GM18511 (cell line): ENCODE data around the gene SARS1.
"Not testable (repeated sequence)": the region's sequence is repeated elsewhere in the genome, so short reads cannot be mapped to it uniquely, and the experiment has no call there.

Experiments
- ATAC-seq: cut with Tn5 transposase; IDR thresholded peaks from one replicate; pipeline ENCODE4 v1.9.1; 2021; ENCODE audit warnings: mild to moderate bottlenecking, moderate library complexity; ENCODE audit not compliant: unreplicated experiment

SARS1 gene, protein sequence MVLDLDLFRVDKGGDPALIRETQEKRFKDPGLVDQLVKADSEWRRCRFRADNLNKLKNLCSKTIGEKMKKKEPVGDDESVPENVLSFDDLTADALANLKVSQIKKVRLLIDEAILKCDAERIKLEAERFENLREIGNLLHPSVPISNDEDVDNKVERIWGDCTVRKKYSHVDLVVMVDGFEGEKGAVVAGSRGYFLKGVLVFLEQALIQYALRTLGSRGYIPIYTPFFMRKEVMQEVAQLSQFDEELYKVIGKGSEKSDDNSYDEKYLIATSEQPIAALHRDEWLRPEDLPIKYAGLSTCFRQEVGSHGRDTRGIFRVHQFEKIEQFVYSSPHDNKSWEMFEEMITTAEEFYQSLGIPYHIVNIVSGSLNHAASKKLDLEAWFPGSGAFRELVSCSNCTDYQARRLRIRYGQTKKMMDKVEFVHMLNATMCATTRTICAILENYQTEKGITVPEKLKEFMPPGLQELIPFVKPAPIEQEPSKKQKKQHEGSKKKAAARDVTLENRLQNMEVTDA

DNA sequence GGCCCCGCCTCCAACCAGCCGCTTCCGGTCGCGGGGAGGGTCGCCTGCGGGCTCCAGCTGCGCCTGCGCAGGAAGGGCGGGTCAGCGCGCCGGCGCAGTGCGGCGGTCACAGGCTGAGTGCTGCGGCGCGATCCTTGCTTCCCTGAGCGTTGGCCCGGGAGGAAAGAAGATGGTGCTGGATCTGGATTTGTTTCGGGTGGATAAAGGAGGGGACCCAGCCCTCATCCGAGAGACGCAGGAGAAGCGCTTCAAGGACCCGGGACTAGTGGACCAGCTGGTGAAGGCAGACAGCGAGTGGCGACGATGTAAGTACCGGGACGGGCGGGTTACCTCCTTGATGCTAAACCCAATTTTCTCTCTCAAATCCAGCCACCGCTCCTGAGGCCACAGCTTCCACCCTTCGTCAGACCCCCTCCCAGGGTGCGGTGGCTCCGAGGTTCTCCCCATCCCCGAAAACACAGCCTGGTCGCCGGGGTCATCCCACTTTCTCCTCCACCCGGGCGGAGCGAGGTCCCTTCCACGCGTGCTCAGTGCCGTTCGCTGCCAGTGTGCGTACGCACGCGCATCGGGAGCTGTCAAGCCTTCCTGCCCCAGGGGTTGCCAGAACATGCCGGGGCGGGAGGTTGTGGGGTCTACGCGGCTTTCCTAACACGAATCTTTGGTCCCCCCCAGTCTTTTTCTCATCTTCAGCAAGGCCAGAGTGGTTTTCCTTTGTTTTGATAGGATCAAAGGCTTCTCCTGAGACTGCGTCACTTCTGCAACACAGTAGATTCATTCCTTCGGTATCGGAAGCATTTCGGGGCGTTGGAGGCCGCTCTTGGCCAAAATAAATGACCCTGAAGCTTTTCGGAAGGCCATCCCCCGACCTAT is at the start of gene SARS1:
SARS1 (plus strand) TSS at position 95 of the 870 bp plus-strand sequence; CDS start at position 170, 75 bp downstream.
- peak; percentile 85 for ATAC-seq

DNA sequence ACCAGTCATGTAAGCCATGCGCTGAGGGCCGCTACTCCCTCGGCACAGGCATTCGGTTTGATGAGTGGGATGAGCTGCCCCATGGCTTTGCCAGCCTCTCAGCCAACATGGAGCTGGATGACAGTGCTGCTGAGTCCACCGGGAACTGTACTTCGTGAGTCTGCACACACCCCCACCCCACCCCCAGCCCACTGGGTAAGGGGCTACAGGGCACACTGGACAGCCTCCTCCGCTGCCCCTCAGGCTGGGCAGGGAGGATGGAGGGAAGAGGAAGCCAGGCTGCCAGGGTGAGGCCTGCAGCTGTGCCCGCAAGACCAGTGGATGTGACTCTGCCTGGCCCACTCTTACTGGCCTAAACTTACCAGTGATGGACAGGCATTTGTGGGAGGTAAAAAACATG is 49.2 kb upstream of the SARS1 start:
- ATAC-seq: no peak

DNA sequence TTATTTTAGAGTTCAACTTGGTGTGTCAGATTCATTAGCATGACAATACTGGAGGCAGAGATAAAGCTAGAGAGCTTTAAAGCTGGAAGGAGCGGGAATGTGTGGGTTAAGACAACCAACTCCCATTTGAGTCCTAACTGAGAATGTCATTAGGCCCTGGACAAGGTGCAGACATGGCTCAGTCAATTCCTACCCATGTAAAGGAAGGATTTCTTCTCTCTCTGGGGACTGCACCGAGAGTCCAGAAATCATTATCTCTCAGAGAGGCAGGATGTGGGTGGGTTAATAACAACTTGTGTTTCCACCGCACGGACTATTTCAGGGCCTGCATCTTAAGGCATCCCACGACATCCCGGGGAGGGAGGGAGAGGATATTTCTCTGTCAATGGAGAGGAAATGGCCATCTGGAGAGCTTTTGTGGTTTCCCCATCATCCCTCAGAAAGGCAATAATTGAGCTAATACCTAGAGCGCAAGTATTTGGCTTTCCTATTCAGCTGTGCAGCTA is 46.7 kb upstream of the SARS1 start:
- no peak for ATAC-seq

DNA sequence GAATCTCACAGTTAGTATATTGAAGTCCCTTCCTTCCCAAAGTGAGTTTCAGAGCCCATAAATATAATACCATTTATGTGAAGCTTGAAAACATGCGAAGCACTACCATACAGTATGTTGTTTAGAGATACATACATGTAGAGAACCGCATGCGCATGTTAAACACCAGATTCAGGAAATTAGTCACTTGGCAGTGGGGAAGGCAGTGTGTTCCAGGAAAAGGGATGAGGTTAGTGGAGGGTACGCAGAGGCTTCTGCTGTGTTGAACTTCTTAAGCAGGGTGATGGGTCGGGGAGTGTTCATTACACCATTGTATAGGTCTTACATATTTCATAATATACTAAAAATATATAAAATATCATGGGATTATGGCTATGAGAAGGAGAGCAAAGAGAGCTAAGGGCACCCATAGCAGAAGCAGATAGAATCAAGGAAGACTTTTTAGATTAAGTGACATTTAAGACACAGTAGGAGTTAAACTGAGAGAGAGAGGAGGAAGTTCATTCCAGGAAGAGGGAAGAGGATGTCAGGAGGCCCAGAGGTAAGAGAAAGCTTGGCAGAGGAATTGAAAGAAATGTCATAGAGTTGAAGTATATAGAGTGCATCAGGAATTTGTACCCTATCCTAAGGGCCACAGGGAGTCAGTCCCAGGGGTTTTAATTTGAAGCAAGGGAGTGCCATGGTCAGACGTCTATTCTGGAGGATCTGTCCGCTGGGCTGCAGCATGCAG is 43.5 kb upstream of the SARS1 start:
- no peak for ATAC-seq

DNA sequence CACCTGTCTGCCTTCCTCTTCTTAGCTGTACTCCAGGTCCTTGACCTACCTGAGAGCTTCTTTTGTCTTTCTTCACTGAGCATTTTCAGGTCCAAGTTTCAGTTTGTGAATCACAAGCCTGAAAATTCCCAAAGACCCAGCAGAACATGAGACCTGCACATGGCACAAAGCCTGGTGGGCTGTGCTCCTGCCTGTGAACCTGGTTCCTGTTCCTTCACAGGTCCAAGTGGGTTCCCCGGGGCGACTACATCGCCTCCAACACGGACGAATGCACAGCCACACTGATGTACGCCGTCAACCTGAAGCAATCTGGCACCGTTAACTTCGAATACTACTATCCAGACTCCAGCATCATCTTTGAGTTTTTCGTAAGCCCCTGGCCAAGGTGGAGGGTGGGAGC is 42.1 kb upstream of the SARS1 start:
- ATAC-seq: no peak

DNA sequence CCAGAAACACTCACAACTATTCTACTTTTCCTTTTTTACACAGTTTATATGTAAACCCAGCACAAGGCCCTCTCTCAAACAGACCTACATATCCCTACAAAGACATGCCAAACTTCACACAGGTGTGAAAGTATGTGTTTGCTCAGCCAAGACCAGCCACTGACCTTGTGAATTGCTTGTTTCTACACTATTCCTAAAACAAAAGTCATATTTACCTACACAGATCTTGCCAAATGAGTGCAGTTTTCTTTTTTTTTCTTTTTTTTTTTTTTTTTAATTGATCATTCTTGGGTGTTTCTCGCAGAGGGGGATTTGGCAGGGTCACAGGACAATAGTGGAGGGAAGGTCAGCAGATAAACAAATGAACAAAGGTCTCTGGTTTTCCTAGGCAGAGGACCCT is 37.4 kb upstream of the SARS1 start:
- not testable (repeated sequence) for ATAC-seq

DNA sequence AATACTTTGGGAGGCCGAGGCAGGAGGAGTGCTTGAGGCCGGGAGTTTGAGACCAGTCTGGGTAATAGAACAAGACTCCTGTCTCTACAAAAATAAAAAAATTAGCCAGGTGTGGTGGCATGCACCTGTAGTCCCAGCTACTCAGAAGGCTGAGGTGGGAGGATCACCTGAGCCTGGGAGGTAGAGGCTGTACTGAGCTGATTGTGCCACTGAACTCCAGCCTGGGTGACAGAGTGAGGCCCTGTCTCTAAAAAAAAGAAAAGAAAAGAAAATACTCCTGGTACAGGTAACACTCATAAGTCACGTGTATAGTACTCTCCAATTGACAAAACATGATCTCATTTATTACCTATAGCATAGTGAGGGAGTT is 33.0 kb upstream of the SARS1 start:
- not testable (repeated sequence) for ATAC-seq

DNA sequence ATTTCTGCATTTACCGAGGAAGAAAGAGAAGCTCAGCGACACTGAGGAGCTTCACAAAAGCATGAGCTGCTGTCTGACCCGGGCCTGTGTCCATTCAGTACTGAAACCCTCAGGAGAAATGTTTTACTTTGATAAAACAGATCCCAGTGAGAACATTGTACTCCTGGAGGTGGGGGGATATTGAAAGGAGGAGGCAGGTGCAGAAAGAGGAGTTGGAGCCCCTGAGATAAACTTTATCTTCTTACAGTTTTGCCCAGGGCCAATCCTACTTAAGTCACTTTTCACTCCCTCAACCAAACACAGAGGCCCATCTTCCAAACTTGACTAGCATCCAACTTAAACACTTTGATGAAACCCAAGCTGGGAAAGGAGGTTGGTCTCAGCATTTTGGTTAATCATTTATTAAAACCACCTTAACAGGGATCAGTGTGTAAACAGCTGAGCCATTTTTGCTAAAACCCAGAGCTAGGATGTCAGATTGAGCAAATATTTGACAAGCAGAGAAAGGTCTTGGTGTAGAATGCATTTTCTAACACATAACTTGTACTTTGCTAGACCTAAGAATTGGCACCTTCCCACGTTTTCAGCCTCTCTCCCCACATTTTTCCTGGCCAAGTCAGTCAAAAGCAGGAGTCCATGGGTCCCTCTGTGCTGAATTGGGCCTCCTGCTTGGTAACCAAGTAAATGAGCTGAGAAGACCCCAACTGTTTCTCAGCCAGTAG is 32.5 kb upstream of the SARS1 start:
- no peak for ATAC-seq

DNA sequence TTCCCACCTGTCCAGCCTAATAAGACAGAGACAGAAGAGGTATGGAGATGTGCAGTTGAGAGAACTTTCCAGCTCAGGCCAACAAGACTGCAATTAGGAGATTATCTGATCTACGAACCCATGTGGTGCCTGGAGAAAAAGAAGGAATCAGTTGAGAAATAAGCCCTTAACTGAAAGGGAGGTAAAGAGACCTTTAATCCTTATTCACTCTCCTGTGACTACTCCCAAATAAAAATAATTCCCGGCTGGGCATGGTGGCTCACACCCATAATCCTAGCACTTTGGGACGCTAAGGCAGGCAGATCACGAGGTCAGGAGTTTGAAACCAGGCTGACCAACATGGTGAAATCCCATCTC is 31.9 kb upstream of the SARS1 start:
- no peak for ATAC-seq

DNA sequence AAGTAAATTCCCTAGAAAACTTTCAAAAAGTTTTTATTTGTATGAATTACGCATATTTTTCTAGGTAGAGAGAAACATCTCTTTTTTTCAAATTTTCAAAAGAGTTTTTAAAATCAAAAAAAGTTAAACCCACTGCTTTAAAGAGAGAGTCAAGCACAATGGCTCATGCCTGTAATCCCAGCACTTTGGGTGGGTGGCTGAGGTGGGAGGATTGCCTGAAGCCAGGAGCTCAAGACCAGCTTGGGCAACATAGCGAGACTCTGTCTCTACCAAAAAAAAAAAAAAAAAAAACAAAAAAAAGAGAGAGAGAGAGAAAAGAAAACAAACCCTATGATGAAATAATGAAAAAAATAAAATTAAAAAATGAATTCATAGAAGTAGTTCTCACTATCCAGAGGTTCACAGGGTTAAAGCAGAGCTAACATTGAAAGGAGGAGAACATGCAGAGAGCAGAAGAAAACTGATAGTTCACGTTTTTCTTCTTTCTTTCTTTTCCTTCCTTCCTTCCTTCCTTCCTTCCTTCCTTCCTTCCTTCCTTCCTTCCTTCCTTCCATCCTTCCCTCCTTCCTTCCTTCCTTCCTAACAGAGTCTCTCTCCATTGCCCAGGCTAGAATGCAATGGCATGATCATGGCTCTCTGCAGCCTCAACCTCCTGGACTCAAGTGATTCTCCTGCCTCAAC is 30.5 kb upstream of the SARS1 start:
- ATAC-seq: no peak

DNA sequence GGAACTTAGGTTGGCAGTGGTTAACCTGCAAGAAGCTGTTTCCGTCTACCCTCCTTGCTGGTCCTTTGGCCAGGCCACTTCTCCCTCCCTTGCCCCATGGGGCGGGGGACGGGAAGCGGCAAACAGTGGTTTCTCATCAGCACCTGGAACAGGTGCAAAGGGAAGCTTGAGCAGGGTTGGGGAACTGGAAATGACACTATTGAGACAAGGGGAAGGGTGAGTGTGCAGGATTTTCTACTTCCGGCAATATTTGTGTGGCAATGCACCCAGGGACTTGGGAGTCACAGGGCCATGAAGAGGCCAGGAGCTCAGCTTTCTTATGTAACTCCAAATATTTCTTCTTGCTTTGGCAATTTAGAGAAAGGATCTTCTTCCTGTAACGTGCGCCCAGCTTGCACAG is 29.0 kb upstream of the SARS1 start:
- no peak for ATAC-seq

DNA sequence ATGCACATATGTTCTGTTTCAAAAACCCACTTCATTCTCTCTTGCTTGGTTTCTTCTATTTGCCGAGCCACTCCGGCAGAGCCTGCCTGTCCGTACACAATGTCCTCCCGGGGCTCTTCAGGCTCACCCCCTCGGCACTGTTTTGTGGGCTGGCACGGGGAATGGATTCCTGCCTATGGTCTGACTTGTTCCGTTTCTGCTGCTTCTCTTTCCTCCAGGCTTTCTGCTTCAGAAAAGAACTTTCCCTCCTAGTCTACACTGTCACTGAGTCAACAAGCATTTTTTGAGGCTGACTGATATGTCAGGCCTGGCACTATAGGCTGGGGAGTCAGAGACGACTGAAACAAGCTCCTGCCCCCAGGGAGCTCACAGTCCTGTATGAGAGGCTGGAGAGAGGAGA is 28.4 kb upstream of the SARS1 start:
- ATAC-seq: no peak

DNA sequence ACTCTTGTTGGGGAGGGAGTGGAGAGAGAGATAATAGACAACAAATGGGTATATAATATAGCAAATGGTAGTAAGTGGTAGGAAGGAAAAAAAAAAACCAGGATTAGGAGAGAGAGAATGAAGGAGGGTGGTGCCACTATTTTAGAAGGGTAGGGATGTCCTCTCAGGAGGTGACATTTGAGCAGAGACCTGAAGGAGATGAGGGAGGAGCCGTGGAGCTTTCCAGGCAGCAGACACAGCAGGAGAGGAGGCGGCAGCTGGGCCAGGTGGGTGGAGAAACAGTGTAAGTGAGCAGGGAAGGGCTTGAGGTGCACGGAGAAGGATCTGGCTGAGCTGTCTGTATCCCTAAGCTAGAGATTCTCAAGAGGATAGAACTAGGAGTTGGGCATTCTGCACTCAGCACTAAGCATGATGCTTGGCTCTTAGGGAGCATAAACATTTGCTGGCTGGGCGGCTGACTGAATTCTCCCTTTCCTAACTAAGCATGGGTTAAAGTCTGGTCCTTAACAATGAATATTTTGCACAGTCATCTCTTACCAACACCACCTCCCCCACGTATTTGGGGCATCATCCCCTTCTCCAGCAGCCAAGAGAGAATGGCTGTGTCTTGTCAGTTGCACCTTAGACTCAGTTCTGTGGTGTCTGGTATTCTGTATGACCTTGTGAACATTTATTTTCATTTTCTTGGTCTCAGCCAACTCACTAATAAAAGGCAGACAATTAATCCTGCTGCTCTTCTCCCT is 27.6 kb upstream of the SARS1 start:
- no peak for ATAC-seq

DNA sequence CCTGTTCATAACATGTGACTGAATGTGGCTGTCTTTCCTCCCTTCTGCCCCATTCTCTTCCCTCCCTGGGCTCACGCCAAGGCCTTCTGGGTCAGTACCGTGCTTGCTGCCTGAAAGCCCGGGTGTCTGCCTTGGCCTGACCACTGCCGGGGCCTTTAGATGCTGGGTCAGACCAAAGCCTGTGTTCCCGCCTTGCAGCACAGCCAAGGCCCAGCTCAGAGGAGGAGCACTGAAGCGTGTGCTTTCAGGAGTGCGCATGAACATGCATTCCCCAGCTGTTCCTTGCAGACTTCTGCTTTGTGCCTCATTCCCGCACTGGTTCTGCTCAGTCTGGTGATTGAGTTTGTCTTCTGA is 27.0 kb upstream of the SARS1 start:
- ATAC-seq: no peak

DNA sequence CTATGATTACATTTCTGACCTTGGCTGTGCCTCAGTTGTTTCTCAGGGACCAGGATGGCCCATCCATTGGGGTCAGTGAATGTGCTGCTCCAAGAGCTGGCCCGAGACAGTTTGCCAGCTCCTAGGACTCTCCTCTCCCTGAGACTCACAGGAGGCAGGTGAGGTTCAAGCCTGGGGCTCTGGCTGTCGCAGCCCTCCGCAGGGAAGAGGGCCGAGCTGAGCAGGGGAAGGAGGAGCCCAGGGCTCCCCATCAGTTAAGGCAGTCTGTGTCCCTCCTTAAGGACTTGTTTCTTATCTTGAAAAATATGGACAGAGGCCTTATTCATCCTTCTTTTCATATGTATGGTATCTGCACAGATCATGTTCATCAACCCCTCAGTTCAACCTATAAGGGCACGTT is 26.6 kb upstream of the SARS1 start:
- no peak for ATAC-seq

DNA sequence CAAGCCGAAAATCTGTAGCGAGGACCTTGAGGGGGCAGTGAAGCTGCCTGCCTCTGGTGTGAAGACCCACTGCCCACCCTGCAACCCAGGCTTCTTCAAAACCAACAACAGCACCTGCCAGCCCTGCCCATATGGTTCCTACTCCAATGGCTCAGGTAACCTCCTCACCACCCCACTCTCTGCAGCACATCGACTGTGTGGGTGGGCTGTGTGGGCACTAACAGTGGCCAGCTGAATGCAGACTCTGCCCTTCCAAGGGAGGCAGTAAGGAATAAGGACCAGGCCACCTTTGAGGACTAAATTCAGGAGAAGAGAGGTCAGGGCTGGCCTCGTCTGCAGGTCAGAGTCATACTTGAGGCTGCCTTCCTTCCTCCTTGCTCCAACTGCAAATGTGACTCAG is 25.5 kb upstream of the SARS1 start:
- no peak for ATAC-seq

DNA sequence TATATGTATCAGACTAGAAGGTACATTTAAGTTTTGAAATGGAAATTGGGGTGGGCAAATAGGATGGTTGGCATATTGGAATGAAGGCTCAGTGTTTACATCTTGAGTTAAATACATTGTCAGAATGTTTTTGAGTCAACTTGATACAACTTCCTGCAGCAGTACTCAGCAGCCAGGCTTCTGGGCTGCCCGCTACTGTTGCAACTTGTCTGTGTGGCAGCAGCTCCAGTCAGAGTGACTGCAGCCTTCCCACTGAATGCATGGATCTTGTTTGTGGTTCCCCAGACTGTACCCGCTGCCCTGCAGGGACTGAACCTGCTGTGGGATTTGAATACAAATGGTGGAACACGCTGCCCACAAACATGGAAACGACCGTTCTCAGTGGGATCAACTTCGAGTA is 24.9 kb upstream of the SARS1 start:
- no peak for ATAC-seq

DNA sequence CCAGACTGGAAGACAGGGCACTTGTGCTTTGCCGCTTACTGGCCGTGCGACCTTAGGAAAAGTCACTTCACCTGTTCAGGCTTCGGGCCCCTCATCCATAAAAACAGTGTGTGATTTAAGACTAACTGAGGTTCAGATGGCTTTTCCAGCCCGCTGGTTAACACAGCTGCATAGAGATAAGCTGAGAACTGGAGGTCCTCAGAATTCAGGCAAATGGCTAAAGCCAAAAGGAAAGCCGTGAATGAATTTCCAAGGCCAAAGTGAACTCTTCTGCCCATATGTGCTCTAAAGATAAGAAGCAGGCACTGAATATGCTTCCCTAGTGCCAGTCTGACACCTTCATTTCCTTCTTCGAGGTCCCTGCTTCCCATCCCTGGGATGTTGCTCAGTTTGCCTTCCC is 23.5 kb upstream of the SARS1 start:
- ATAC-seq: no peak

DNA sequence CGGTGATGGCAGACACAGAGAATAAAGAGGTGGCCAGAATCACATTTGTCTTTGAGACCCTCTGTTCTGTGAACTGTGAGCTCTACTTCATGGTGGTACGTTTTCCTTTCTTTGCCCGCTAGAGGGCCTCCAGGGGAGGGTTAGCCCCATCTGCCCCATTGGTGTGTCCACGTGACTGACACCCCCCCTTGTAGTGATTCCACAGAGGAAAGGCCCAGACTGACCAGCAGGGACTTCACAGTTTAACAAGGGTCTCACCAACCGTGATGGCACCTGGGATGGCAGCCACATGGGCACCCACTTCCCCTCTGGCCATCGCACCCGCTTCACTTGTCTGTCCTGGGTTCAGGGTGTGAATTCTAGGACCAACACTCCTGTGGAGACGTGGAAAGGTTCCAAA is 22.3 kb upstream of the SARS1 start:
- ATAC-seq: no peak
